ENCODE data around the gene SLC30A1.
"Not testable (repeated sequence)": the region's sequence is repeated elsewhere in the genome, so short reads cannot be mapped to it uniquely, and the experiment has no call there.

SLC30A1 gene

GRCh38 chr1:211549092-211549711 lies 29.8 kb downstream of the SLC30A1 start:
- H3K4me3 Mint-ChIP-seq, result no peak overlapping the region
- no peaks in the 10 kb centered on the region for H3K36me3 Mint-ChIP-seq (ENCODE audit: low read depth)
- no peak overlapping the region for H3K27ac Mint-ChIP-seq
- H3K27me3 Mint-ChIP-seq, result peaks cover 5% of the 10 kb centered on the region
- no peaks in the 10 kb centered on the region for H3K4me1 Mint-ChIP-seq (ENCODE audit: low read depth)
- no peaks in the 10 kb centered on the region for H3K9me3 Mint-ChIP-seq

- Mint-ChIP-seq H3K4me3 (no peak overlapping the region), H3K36me3 (ENCODE audit: low read depth) (no peaks in the 10 kb centered on the region), H3K27ac (no peak overlapping the region), H3K4me1 (ENCODE audit: low read depth) (no peaks in the 10 kb centered on the region), H3K27me3 (no peaks in the 10 kb centered on the region), H3K9me3 (no peaks in the 10 kb centered on the region)
Measured at GRCh38 chr1:211548321-211549091, 30.5 kb downstream of the SLC30A1 start.

- H3K27me3 Mint-ChIP-seq, result no peaks in the 10 kb centered on the region
- H3K27ac Mint-ChIP-seq, result no peak overlapping the region
- no peaks in the 10 kb centered on the region for H3K9me3 Mint-ChIP-seq
- H3K4me3 Mint-ChIP-seq, result no peak overlapping the region
- H3K4me1 Mint-ChIP-seq (ENCODE audit: low read depth), result no peaks in the 10 kb centered on the region
- no peaks in the 10 kb centered on the region for H3K36me3 Mint-ChIP-seq (ENCODE audit: low read depth)
Measured at GRCh38 chr1:211547710-211548109, 31.3 kb downstream of the SLC30A1 start.

- Mint-ChIP-seq H3K27ac (no peak overlapping the region), H3K9me3 (peaks cover 1% of the 10 kb centered on the region)
Measured at GRCh38 chr1:211546543-211546942, 32.4 kb downstream of the SLC30A1 start.

GRCh38 chr1:211543025-211543424 lies 35.9 kb downstream of the SLC30A1 start:
- no peaks in the 10 kb centered on the region for H3K4me1 Mint-ChIP-seq (ENCODE audit: low read depth)

More at GRCh38 chr1:211546543-211546942, 32.4 kb downstream of the SLC30A1 start:
- no peak overlapping the region for H3K4me3 Mint-ChIP-seq
- no peaks in the 10 kb centered on the region for H3K36me3 Mint-ChIP-seq (ENCODE audit: low read depth)
- peaks cover 4% of the 10 kb centered on the region for H3K27me3 Mint-ChIP-seq
- no peaks in the 10 kb centered on the region for H3K4me1 Mint-ChIP-seq (ENCODE audit: low read depth)

GRCh38 chr1:211541720-211542477 lies 37.1 kb downstream of the SLC30A1 start:
- Mint-ChIP-seq H3K27me3 (peaks cover 4% of the 10 kb centered on the region), H3K9me3 (peaks cover 3% of the 10 kb centered on the region), H3K36me3 (ENCODE audit: low read depth) (no peaks in the 10 kb centered on the region), H3K4me1 (ENCODE audit: low read depth) (no peaks in the 10 kb centered on the region), H3K4me3 (no peak overlapping the region), H3K27ac (no peak overlapping the region)

More at GRCh38 chr1:211543025-211543424, 35.9 kb downstream of the SLC30A1 start:
- Mint-ChIP-seq H3K27me3 (peaks cover 4% of the 10 kb centered on the region), H3K27ac (no peak overlapping the region), H3K36me3 (ENCODE audit: low read depth) (no peaks in the 10 kb centered on the region), H3K4me3 (no peak overlapping the region), H3K9me3 (peaks cover 3% of the 10 kb centered on the region)

- peaks cover 4% of the 10 kb centered on the region for H3K27me3 Mint-ChIP-seq
- H3K27ac Mint-ChIP-seq, result no peak overlapping the region
- no peaks in the 10 kb centered on the region for H3K4me1 Mint-ChIP-seq (ENCODE audit: low read depth)
- no peak overlapping the region for H3K4me3 Mint-ChIP-seq
- H3K9me3 Mint-ChIP-seq, result peaks cover 3% of the 10 kb centered on the region
- H3K36me3 Mint-ChIP-seq (ENCODE audit: low read depth), result no peaks in the 10 kb centered on the region
Measured at GRCh38 chr1:211541278-211541677, 37.7 kb downstream of the SLC30A1 start.

GRCh38 chr1:211540824-211541223 lies 38.1 kb downstream of the SLC30A1 start:
- H3K4me3 Mint-ChIP-seq; H3K36me3 Mint-ChIP-seq (ENCODE audit: low read depth); H3K9me3 Mint-ChIP-seq; H3K27me3 Mint-ChIP-seq; H3K27ac Mint-ChIP-seq; H3K4me1 Mint-ChIP-seq (ENCODE audit: low read depth): not testable (repeated sequence)

GRCh38 chr1:211538287-211538686 lies 40.7 kb downstream of the SLC30A1 start:
- no peaks in the 10 kb centered on the region for H3K4me1 Mint-ChIP-seq (ENCODE audit: low read depth)
- peaks cover 4% of the 10 kb centered on the region for H3K27me3 Mint-ChIP-seq
- peaks cover 3% of the 10 kb centered on the region for H3K9me3 Mint-ChIP-seq

GRCh38 chr1:211537253-211537652 lies 41.7 kb downstream of the SLC30A1 start:
- Mint-ChIP-seq H3K9me3 (peaks cover 3% of the 10 kb centered on the region), H3K36me3 (ENCODE audit: low read depth) (no peaks in the 10 kb centered on the region), H3K27ac (no peak overlapping the region), H3K4me3 (no peak overlapping the region), H3K4me1 (ENCODE audit: low read depth) (no peaks in the 10 kb centered on the region), H3K27me3 (peaks cover 3% of the 10 kb centered on the region)

More at GRCh38 chr1:211538287-211538686, 40.7 kb downstream of the SLC30A1 start:
- no peak overlapping the region for H3K4me3 Mint-ChIP-seq
- H3K36me3 Mint-ChIP-seq (ENCODE audit: low read depth), result no peaks in the 10 kb centered on the region
- no peak overlapping the region for H3K27ac Mint-ChIP-seq

- no peaks in the 10 kb centered on the region for H3K27me3 Mint-ChIP-seq
- peaks cover 3% of the 10 kb centered on the region for H3K9me3 Mint-ChIP-seq
- no peaks in the 10 kb centered on the region for H3K4me1 Mint-ChIP-seq (ENCODE audit: low read depth)
- no peak overlapping the region for H3K4me3 Mint-ChIP-seq
- no peak overlapping the region for H3K27ac Mint-ChIP-seq
- H3K36me3 Mint-ChIP-seq (ENCODE audit: low read depth), result no peaks in the 10 kb centered on the region
Measured at GRCh38 chr1:211536606-211537005, 42.4 kb downstream of the SLC30A1 start.

GRCh38 chr1:211535346-211535745 lies 43.6 kb downstream of the SLC30A1 start:
- H3K36me3 Mint-ChIP-seq (ENCODE audit: low read depth), result no peaks in the 10 kb centered on the region
- no peaks in the 10 kb centered on the region for H3K9me3 Mint-ChIP-seq
- H3K4me1 Mint-ChIP-seq (ENCODE audit: low read depth), result no peaks in the 10 kb centered on the region
- H3K27ac Mint-ChIP-seq, result no peak overlapping the region
- H3K4me3 Mint-ChIP-seq, result no peak overlapping the region
- H3K27me3 Mint-ChIP-seq, result no peaks in the 10 kb centered on the region

GRCh38 chr1:211534545-211535291 lies 44.2 kb downstream of the SLC30A1 start:
- Mint-ChIP-seq H3K9me3 (no peaks in the 10 kb centered on the region), H3K27me3 (no peaks in the 10 kb centered on the region), H3K27ac (no peak overlapping the region), H3K36me3 (ENCODE audit: low read depth) (no peaks in the 10 kb centered on the region), H3K4me1 (ENCODE audit: low read depth) (no peaks in the 10 kb centered on the region), H3K4me3 (no peak overlapping the region)

- no peaks in the 10 kb centered on the region for H3K36me3 Mint-ChIP-seq (ENCODE audit: low read depth)
- H3K27ac Mint-ChIP-seq, result no peak overlapping the region
- H3K27me3 Mint-ChIP-seq, result no peaks in the 10 kb centered on the region
- H3K4me3 Mint-ChIP-seq, result no peak overlapping the region
- peaks cover 5% of the 10 kb centered on the region for H3K4me1 Mint-ChIP-seq (ENCODE audit: low read depth)
- H3K9me3 Mint-ChIP-seq, result no peaks in the 10 kb centered on the region
Measured at GRCh38 chr1:211532088-211532444, 46.9 kb downstream of the SLC30A1 start.
